IMR-90 (cell line): ENCODE data around the gene PKD1L1. TPM values are rescaled to one million over a fixed set of nuclear protein-coding genes. Genes with fewer than 3 reads are reported as not detected.

Experiments used
- ATAC-seq: fragments of 200-7000 bp; cut with Tn5 transposase; 2 replicates; pipeline ENCODE4 v1.9.1; 2020; ENCODE audit warnings: low read depth, mild to moderate bottlenecking, moderate library complexity
- BruUV-seq: library from RNA; stranded (reverse); fragments of 400-500 nt; replicated peaks from 2 replicates; lab custom pipeline; 2021; lab: Mats Ljungman, UMichigan
- CTCF ChIA-PET: fragments of 300-600 bp; formaldehyde crosslinking; extraction: SDS; loops from one replicate; lab custom pipeline; 2021; ENCODE audit warnings: antibody characterized with exemption; lab: Yijun Ruan, JAX
- POLR2A ChIA-PET: fragments of 300-600 bp; sonication (Branson Sonifier 250); formaldehyde crosslinking; loops from one replicate; lab custom pipeline; 2022; ENCODE audit warnings: antibody characterized with exemption; ENCODE audit not compliant: unreplicated experiment; lab: Charles Lee
- DNase-seq: peaks from one replicate; pipeline ENCODE4 v3.0.0; 2013
- H2AFZ ChIP-seq: replicated peaks from 2 replicates; pipeline ENCODE3; 2013; ENCODE audit warnings: low read length, mild to moderate bottlenecking; ENCODE audit not compliant: poor library complexity
- H2AK5ac ChIP-seq: 2 replicates; pipeline ENCODE4 v1.6.1; 2013; ENCODE audit warnings: low read depth, low read length, inconsistent platforms
- H2AK9ac ChIP-seq: replicated peaks from 2 replicates; pipeline ENCODE3; 2013; ENCODE audit warnings: mild to moderate bottlenecking, low read depth, low read length, moderate library complexity; ENCODE audit not compliant: poor library complexity
- H2BK120ac ChIP-seq: 2 replicates; pipeline ENCODE4 v1.6.1; 2013; ENCODE audit warnings: low read depth, low read length, inconsistent platforms
- H2BK15ac ChIP-seq: 3 replicates; pipeline ENCODE4 v1.6.1; 2013; ENCODE audit warnings: low read depth, low read length, inconsistent platforms
- H2BK20ac ChIP-seq: 2 replicates; pipeline ENCODE4 v1.6.1; 2013; ENCODE audit warnings: low read depth, mild to moderate bottlenecking, inconsistent platforms, low read length, moderate library complexity
- H2BK5ac ChIP-seq: 2 replicates; pipeline ENCODE4 v1.6.1; 2013; ENCODE audit warnings: mild to moderate bottlenecking, low read depth, low read length, inconsistent platforms; ENCODE audit not compliant: poor library complexity, severe bottlenecking
- H3K14ac ChIP-seq: replicated peaks from 2 replicates; pipeline ENCODE4 v1.6.1; 2013; ENCODE audit warnings: low read depth, low read length, inconsistent platforms
- H3K18ac ChIP-seq: 2 replicates; pipeline ENCODE4 v1.6.1; 2013; ENCODE audit warnings: low read depth, low read length, control low read depth
- H3K23ac ChIP-seq: 2 replicates; pipeline ENCODE4 v1.6.1; 2013; ENCODE audit warnings: low read depth, low read length, inconsistent platforms
- H3K27ac ChIP-seq: 2 replicates; pipeline ENCODE4 v1.5.1; 2013; ENCODE audit warnings: mild to moderate bottlenecking, control low read depth, low read length; ENCODE audit not compliant: insufficient read depth
- H3K27me3 ChIP-seq: 2 replicates; pipeline ENCODE4 v1.6.1; 2013; ENCODE audit warnings: low read length; ENCODE audit not compliant: control insufficient read depth, insufficient read depth
- H3K36me3 ChIP-seq: 2 replicates; pipeline ENCODE4 v1.6.1; 2013; ENCODE audit warnings: low read length, mixed read lengths; ENCODE audit not compliant: control insufficient read depth, insufficient read depth
- H3K4ac ChIP-seq: 2 replicates; pipeline ENCODE4 v1.6.1; 2013; ENCODE audit warnings: low read depth, low read length, inconsistent platforms
- H3K4me1 ChIP-seq: 2 replicates; pipeline ENCODE4 v1.6.1; 2013; ENCODE audit warnings: low read length, mixed read lengths; ENCODE audit not compliant: control insufficient read depth, insufficient read depth
- H3K4me2 ChIP-seq: 2 replicates; pipeline ENCODE4 v1.6.1; 2013; ENCODE audit warnings: low read depth, mild to moderate bottlenecking, control low read depth, low read length, moderate library complexity
- H3K4me3 ChIP-seq: 2 replicates; pipeline ENCODE4 v1.5.1; 2013; ENCODE audit warnings: low read depth, mild to moderate bottlenecking, control low read depth, low read length, moderate library complexity; ENCODE audit not compliant: insufficient read depth
- H3K56ac ChIP-seq: 2 replicates; pipeline ENCODE4 v1.6.1; 2013; ENCODE audit warnings: low read length, inconsistent platforms; ENCODE audit not compliant: insufficient read depth; ENCODE audit errors: extremely low read depth
- H3K79me1 ChIP-seq, 2 experiments: 2 replicates each; pipeline ENCODE4 v1.6.1; 2013; ENCODE audit warnings: low read length in 2 of 2, inconsistent platforms in 1 of 2, low read depth in 1 of 2
- H3K9ac ChIP-seq: 2 replicates; pipeline ENCODE4 v1.6.1; 2013; ENCODE audit warnings: low read depth, low read length, control low read depth
- H3K9me1 ChIP-seq: 2 replicates; pipeline ENCODE4 v1.6.1; 2013; ENCODE audit warnings: low read length, inconsistent platforms; ENCODE audit not compliant: insufficient read depth
- H3K9me3 ChIP-seq: 2 replicates; pipeline ENCODE4 v1.6.1; 2013; ENCODE audit warnings: low read length; ENCODE audit not compliant: control insufficient read depth, insufficient read depth
- H4K20me1 ChIP-seq: 2 replicates; pipeline ENCODE4 v1.6.1; 2013; ENCODE audit warnings: low read length, inconsistent platforms; ENCODE audit not compliant: insufficient read depth
- H4K5ac ChIP-seq: 2 replicates; pipeline ENCODE4 v1.6.1; 2013; ENCODE audit warnings: mild to moderate bottlenecking, low read depth, low read length, control low read depth
- H4K8ac ChIP-seq, 2 experiments: 2 replicates each; pipeline ENCODE4 v1.6.1; 2013; ENCODE audit warnings: low read depth in 2 of 2, low read length in 2 of 2, control low read depth in 1 of 2, inconsistent platforms in 1 of 2
- H4K91ac ChIP-seq: 2 replicates; pipeline ENCODE4 v1.6.1; 2013; ENCODE audit warnings: low read depth, low read length, inconsistent platforms; ENCODE audit not compliant: insufficient read depth
- BHLHE40 ChIP-seq: fragments of 150-350 bp; IDR thresholded peaks from 2 replicates; pipeline ENCODE4 v1.6.1; 2016; ENCODE audit warnings: mild to moderate bottlenecking, low read depth, low read length
- CEBPB ChIP-seq: IDR thresholded peaks from 2 replicates; pipeline ENCODE4 v1.6.1; 2012; ENCODE audit warnings: low read depth, low read length, improper control_type of control experiment
- FOS ChIP-seq: fragments of 150-350 bp; IDR thresholded peaks from 2 replicates; pipeline ENCODE4 v1.6.1; 2016; ENCODE audit warnings: low read depth, low read length
- MAFK ChIP-seq: IDR thresholded peaks from 2 replicates; pipeline ENCODE4 v1.6.1; 2012; ENCODE audit warnings: low read depth, low read length, improper control_type of control experiment
- RAD21 ChIP-seq: IDR thresholded peaks from 2 replicates; pipeline ENCODE4 v1.6.1; 2012; ENCODE audit warnings: low read length, improper control_type of control experiment
- SMC3 ChIP-seq: fragments of 150-350 bp; IDR thresholded peaks from 2 replicates; pipeline ENCODE4 v1.6.1; 2016; ENCODE audit warnings: low read depth, mild to moderate bottlenecking, antibody characterized with exemption, low read length, moderate library complexity
- WGBS, 2 experiments: methylation state at CpG; one replicate each; pipeline versions ENCODE4 v1.1.5 to v1.1.7; 2013; ENCODE audit warnings: missing lambda C conversion rate in 2 of 2; ENCODE audit not compliant: insufficient read length in 1 of 2; ENCODE audit errors: extremely low coverage in 2 of 2; 5-methylcytosine and 5-hydroxymethylcytosine counted together
- dilution Hi-C: fragments of 300-500 bp; cut with HindIII; formaldehyde crosslinking; loops from one replicate; pipeline ENCODE4 v1.14.3; 2018; ENCODE audit warnings: low sequenced_read_pairs; ENCODE audit not compliant: unreplicated experiment
- in situ Hi-C: fragments of 300-500 bp; cut with MboI; formaldehyde crosslinking; loops from 3 replicates; pipeline ENCODE4 v1.14.3; 2019; ENCODE audit warnings: low sequenced_read_pairs, inconsistent platforms, mixed read lengths
- intact Hi-C: fragments of 100-400 bp; cut with micrococcal nuclease; formaldehyde crosslinking; loops from 2 replicates; pipeline ENCODE4 v1.10.0; 2022
- polyA plus RNA-seq, 3 experiments: library from polyadenylated mRNA; depleted of rRNA; stranded (reverse); fragments of >200 nt; gene quantifications; 2 replicates each; pipeline ENCODE4 v1.2.3, GENCODE V29; 2012; ENCODE audit warnings: low replicate concordance in 1 of 3
- total RNA-seq: library from RNA; depleted of rRNA; stranded (reverse); fragments of >200 nt; gene quantifications from 2 replicates; pipeline ENCODE4 v1.2.3, GENCODE V29; 2012
- TF ChIP-seq, protein P1 (sequence below): fragments of 150-350 bp; IDR thresholded peaks from 2 replicates; pipeline ENCODE4 v1.6.1; 2017; ENCODE audit warnings: mild to moderate bottlenecking, antibody characterized with exemption, low read length, low read depth

The PKD1L1 gene
- total and polyA plus RNA-seq, 2 of the 4 experiments (the other 2 are of a cell fraction), result under 0.01 to 0.15 TPM

GRCh38 chr7:47885309-47885986 is 62.8 kb downstream of the PKD1L1 start:
- Histone ChIP-seq H2BK120ac (no peak overlapping the region), H2BK15ac (no peak overlapping the region), H2AK5ac (no peak overlapping the region), H2BK20ac (no peak overlapping the region), H4K91ac (no peak overlapping the region), H3K4me3 (no peak overlapping the region), H4K20me1 (no peaks in the 10 kb centered on the region), H4K5ac (no peak overlapping the region), H3K36me3 (no peaks in the 10 kb centered on the region), H3K4me2 (no peak overlapping the region), H3K18ac (no peak overlapping the region), H2AFZ (no peak overlapping the region), H3K4me1 (no peaks in the 10 kb centered on the region), H3K56ac (no peak overlapping the region), H3K4ac (no peak overlapping the region), H3K79me1 (no peaks in the 10 kb centered on the region), H3K27ac (no peak overlapping the region), H4K8ac (no peak overlapping the region), H3K9me1 (no peaks in the 10 kb centered on the region), H3K9ac (no peak overlapping the region), H2BK5ac (no peak overlapping the region), H3K14ac (no peak overlapping the region), H2AK9ac (no peak overlapping the region), H3K23ac (no peak overlapping the region), H3K9me3 (no peaks in the 10 kb centered on the region), H3K27me3 (peaks cover 60% of the 10 kb centered on the region)
- intact Hi-C loops (no loop called here), in situ Hi-C loops (no loop called here), dilution Hi-C loops (no loop called here)
- BruUV-seq, result no TSS peak
- no peak for DNase-seq
- POLR2A ChIA-PET, result no interaction called here
- CTCF ChIA-PET, result no interaction called here
- no peak for ATAC-seq
- TF ChIP-seq FOS (no peak), SMC3 (no peak), CEBPB (peak; percentile 76), BHLHE40 (no peak), MAFK (no peak), RAD21 (no peak)
- TF ChIP-seq, protein P1, sequence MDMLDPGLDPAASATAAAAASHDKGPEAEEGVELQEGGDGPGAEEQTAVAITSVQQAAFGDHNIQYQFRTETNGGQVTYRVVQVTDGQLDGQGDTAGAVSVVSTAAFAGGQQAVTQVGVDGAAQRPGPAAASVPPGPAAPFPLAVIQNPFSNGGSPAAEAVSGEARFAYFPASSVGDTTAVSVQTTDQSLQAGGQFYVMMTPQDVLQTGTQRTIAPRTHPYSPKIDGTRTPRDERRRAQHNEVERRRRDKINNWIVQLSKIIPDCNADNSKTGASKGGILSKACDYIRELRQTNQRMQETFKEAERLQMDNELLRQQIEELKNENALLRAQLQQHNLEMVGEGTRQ, result no peak
- no CpG with 5 or more reads among the region's 10 CpGs for WGBS, 2 experiments
